GM21526 (cell line): ENCODE results near the gene WDFY2.

Source experiments
- ATAC-seq: cut with Tn5 transposase; IDR thresholded peaks from one replicate; pipeline ENCODE4 v1.9.1; 2021; ENCODE audit warnings: moderate library complexity; ENCODE audit not compliant: unreplicated experiment, low FRiP score

WDFY2 gene

GRCh38 chr13:51763486-51763885 lies 179.2 kb downstream of the WDFY2 start:
- no peak for ATAC-seq

- peak; percentile 76 for ATAC-seq
Measured at GRCh38 chr13:51764184-51765141, 180.2 kb downstream of the WDFY2 start.

GRCh38 chr13:51765142-51765515 lies 180.9 kb downstream of the WDFY2 start:
- no peak for ATAC-seq

- ATAC-seq: no peak
Measured at GRCh38 chr13:51767100-51767499, 182.8 kb downstream of the WDFY2 start.

GRCh38 chr13:51768378-51768921 lies 184.2 kb downstream of the WDFY2 start:
- ATAC-seq: no peak

- no peak for ATAC-seq
Measured at GRCh38 chr13:51768976-51769375, 184.7 kb downstream of the WDFY2 start.

GRCh38 chr13:51769455-51770127 lies 185.3 kb downstream of the WDFY2 start:
- no peak for ATAC-seq

GRCh38 chr13:51770160-51770559 lies 185.9 kb downstream of the WDFY2 start:
- no peak for ATAC-seq

GRCh38 chr13:51770681-51771417 lies 186.6 kb downstream of the WDFY2 start:
- peak; percentile 70 for ATAC-seq

- ATAC-seq: no peak
Measured at GRCh38 chr13:51771418-51772104, 187.3 kb downstream of the WDFY2 start.

GRCh38 chr13:51772105-51772455 lies 187.8 kb downstream of the WDFY2 start:
- ATAC-seq: no peak

GRCh38 chr13:51772781-51773180 lies 188.5 kb downstream of the WDFY2 start:
- ATAC-seq: no peak

- no peak for ATAC-seq
Measured at GRCh38 chr13:51773515-51773914, 189.3 kb downstream of the WDFY2 start.

- ATAC-seq: no peak
Measured at GRCh38 chr13:51776179-51776578, 191.9 kb downstream of the WDFY2 start.

GRCh38 chr13:51777921-51778320 lies 193.7 kb downstream of the WDFY2 start:
- no peak for ATAC-seq

- no peak for ATAC-seq
Measured at GRCh38 chr13:51778392-51778791, 194.1 kb downstream of the WDFY2 start.

GRCh38 chr13:51780099-51780498 lies 195.8 kb downstream of the WDFY2 start:
- ATAC-seq: no peak

- no peak for ATAC-seq
Measured at GRCh38 chr13:51781246-51782022, 197.2 kb downstream of the WDFY2 start.

- ATAC-seq: no peak
Measured at GRCh38 chr13:51782026-51782710, 197.9 kb downstream of the WDFY2 start.
